GM19455 (cell line): Measurements from ENCODE around the gene KRTAP4-6.
"Not testable (repeated sequence)": the region's sequence is repeated elsewhere in the genome, so short reads cannot be mapped to it uniquely, and the experiment has no call there.

ENCODE experiments used
- ATAC-seq: cut with Tn5 transposase; IDR thresholded peaks from one replicate; pipeline ENCODE4 v1.9.1; 2021; ENCODE audit not compliant: unreplicated experiment

KRTAP4-6 gene

GRCh38 chr17:41147531-41148204 lies 7.3 kb upstream of the KRTAP4-6 start:
- no peak for ATAC-seq

DNA sequence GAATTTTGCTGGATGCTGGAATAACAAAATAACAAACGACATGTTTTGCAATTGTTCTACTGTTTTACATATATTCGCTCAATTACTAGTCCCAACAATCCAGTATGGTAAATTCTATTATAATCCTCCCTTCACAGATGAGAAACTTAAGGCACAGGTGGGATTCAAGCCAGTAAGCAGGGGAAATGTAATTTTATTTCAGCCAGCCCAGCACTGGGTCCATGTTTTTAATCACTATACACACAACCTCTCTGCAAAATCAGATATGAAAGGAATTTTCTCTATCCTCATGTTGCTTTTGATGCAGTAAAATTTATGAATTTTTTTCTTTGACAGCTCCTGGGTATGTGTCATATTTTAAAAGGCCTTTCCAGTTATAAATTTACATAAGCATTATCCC lies 4.9 kb upstream of the KRTAP4-6 start:
- no peak for ATAC-seq

GRCh38 chr17:41144846-41145245 lies 4.5 kb upstream of the KRTAP4-6 start:
- no peak for ATAC-seq

GRCh38 chr17:41141361-41141760 lies 1.0 kb upstream of the KRTAP4-6 start:
- ATAC-seq = no peak

DNA sequence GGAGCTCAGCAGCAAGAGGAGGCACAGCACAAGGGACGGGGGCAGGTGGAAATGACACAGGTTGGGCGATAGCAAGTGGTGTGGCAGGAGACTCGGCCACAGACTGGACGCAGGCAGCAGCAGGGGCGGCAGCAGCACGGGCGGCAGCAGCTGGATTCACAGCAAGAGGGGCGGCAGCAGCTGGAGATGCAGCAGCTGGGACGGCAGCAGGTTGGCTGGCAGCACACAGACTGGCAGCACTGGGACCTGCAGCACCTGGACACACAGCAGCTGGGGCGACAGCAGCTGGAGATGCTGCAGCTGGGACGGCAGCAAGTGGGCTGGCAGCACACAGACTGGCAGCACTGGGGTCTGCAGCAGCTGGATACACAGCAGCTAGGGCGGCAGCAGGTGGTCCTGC lies 479 bp downstream of the KRTAP4-6 start:
- ATAC-seq = not testable (repeated sequence)

- ATAC-seq = no peak
Observed at GRCh38 chr17:41133880-41134735, 6.2 kb downstream of the KRTAP4-6 start.

GRCh38 chr17:41131979-41132378 lies 8.4 kb downstream of the KRTAP4-6 start:
- ATAC-seq = no peak

- ATAC-seq = no peak
Observed at GRCh38 chr17:41127371-41127770, 13.0 kb downstream of the KRTAP4-6 start.

DNA sequence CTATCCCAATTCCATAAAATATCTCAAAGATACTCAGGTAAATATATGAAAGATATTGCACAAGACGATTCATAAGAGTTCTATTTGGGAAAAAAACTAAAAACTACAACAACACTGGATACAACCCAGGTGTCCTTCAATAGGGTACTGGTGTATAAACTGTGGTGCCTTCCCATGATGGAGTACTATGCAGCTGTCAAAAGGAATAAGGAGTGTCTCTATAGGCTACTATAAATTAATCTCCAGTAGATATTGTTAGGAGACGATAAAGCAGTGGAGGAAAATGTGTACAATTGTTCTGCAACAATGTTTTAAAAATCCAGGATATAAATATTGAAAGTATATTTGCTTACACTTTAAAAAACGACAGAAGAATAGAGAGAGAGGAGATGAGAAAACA lies 13.9 kb downstream of the KRTAP4-6 start:
- ATAC-seq = no peak

DNA sequence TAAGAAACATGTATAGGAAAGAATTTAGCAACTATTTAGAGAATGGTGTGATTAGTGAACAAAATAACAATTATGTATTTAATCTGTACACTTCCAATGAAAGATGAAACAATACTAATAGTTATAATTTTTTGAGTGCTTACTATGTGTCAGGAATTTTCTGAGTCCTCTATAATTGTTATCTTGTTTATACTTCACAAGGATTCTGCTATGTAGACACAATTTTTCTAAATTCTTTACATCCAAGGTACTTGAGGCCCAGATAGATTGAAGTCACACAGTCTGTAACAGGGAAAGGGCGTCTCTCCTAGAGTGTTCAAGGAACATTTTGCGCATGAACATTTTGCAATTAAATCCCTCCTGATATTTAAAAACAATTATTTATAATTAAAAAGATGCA lies 15.3 kb downstream of the KRTAP4-6 start:
- no peak for ATAC-seq

DNA sequence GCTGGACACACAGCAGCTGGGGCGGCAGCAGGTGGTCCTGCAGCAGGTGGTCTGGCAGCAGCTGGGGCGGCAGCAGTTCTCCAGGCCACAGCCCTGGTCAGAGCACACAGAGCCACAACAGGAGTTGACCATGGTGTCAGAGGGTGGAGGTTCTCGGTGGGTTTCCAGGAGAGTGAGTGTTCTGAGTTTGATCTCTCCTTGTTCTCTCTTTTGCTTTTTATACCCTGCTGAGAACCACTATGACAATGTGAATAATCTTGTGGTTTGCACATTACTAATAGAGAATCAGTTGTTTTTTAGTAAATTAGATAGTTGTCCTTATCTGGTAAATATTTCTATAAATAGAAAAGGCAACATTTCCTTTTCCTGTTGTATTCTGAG lies 16.4 kb downstream of the KRTAP4-6 start, which contains the start of gene KRTAP4-12:
Gene KRTAP4-12 (minus strand): TSS at position 192 of the 381 bp plus-strand sequence. CDS start 60 bp downstream, at position 132.
- ATAC-seq = not testable (repeated sequence)

DNA sequence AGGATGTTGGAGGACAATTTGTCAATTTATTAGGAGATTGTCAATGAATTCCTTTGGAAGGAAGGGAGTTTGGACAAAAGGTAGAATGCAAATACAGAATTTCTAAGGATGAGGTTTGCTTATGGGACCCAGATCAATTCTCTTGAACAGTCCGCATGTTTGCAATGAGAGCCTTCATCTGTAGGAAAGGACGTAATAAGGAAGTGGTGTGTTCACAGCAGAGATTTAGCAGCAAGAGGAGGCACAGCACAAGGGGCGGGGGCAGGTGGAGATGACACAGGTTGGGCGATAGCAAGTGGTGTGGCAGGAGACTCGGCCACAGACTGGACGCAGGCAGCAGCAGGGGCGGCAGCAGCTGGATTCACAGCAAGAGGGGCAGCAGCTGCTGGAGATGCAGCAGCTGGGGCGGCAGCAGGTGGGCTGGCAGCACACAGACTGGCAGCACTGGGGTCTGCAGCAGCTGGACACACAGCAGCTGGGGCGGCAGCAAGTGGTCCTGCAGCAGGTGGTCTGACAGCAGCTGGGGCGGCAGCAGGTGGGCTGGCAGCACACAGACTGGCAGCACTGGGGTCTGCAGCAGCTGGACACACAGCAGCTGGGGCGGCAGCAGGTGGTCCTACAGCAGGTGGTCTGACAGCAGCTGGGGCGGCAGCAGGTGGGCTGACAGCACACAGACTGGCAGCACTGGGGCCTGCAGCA lies 16.9 kb downstream of the KRTAP4-6 start:
- not testable (repeated sequence) for ATAC-seq

GRCh38 chr17:41121742-41122141 lies 18.6 kb downstream of the KRTAP4-6 start:
- no peak for ATAC-seq

DNA sequence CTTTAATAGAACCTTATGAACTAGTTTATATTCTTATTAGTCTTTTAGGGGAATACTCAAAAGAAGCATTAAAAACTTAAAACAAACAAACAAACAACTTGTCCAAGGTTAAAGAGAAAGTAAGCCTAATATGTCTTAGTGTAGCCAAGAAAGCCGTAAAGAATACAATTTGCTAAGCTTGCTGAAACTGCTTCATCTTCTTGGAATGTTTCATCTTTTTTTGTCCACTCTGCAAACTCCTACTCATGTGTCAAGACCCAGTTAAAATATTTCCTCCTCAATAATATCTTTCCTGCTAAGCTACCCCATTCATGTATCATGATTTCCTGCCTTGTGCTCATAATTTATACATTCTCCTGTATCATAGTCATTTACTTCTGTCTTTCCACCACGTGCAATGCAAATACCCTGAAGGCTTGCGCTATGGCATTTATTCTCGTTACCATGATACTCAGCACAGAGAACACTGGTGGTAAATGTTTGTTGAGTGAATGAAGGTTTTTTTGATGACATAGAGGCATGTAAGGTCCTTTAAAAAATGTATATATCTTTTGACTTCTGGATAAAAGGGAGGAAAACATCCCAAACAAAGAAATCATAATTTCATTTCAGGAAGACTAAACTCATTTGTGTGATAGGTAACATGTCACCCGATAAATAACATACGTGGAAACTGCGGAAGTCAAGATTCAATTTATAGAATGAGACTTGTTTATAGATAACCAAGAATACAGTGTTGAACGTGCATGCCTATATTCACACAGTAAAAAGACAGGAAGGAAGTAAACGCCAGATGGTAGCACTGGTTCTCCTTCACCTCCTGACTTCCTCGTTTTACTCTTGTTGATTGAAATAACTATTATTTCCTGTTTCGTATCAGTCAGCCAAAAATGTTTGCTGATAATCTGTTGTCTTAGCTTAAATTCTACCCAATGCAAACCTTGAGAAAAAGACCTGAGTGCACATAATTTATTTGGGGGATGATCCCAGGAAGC lies 20.4 kb downstream of the KRTAP4-6 start:
- ATAC-seq = not testable (repeated sequence)

GRCh38 chr17:41118721-41119120 lies 21.6 kb downstream of the KRTAP4-6 start:
- ATAC-seq = no peak

DNA sequence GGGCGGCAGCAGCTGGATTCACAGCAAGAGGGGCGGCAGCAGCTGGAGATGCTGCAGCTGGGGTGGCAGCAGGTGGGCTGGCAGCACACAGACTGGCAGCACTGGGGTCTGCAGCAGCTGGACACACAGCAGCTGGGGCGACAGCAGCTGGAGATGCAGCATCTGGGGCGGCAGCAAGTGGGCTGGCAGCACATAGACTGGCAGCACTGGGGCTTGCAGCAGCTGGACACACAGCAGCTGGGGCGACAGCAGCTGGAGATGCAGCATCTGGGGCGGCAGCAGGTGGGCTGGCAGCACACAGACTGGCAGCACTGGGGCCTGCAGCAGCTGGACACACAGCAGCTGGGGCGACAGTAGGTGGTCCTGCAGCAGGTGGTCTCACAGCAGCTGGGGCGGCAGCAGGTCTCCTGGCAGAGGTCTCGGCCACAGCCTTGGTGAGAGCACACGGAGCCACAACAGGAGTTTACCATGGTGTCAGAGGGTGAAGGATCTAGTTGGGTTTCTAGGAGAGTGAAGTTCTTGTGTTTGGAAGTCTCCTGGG lies 22.4 kb downstream of the KRTAP4-6 start, which contains the start of gene KRTAP4-11:
Gene KRTAP4-11 (minus strand): TSS at position 528 of the 541 bp plus-strand sequence. CDS start 58 bp downstream, at position 470.
- ATAC-seq = not testable (repeated sequence)

GRCh38 chr17:41116297-41116696 lies 24.0 kb downstream of the KRTAP4-6 start:
- no peak for ATAC-seq

DNA sequence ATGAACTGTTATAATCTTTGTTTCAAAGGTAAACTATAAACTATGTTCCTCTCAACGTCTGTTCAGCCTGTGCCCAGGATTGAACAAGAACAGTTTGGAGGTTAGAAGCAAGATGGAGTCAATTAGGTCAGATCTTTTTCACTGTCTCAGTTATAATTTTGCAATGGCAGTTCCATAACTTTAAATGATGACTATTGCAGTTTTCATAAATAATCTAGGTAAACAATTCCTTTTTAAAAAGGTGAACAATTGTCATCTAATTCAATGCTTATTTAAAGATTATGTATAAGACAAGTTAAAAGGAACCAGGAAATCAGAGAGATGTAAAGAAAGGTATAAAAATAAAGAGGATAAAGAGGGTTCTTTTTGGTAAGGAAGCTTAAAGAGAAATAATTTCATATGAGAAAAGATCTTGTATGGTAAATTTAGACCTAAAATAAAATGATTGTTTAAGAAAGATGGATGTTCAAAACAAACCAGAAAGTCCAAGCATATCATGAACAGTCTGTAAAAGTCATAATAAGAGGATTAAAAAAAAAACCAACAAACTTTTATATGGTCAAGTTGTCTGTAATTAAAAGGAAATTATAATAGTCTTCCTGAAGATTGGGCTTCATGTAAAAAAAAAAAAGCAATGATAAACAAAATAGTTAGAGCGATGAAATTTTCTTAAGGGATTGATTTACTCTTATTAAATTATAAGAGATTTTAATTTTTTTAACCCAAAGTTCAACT lies 29.0 kb downstream of the KRTAP4-6 start:
- ATAC-seq = no peak

- ATAC-seq = not testable (repeated sequence)
Observed at GRCh38 chr17:41108728-41109386, 31.5 kb downstream of the KRTAP4-6 start.
